GM12875 (cell line): ENCODE measurements around the gene FTL.

Experiments used
- H3K4me3 ChIP-seq: one replicate; pipeline ENCODE4 v1.5.1; 2011; ENCODE audit warnings: low read depth, low read length, control low read depth
- TF ChIP-seq, protein P1 (sequence below): IDR thresholded peaks from 2 replicates; pipeline ENCODE4 v1.5.1; 2011; ENCODE audit warnings: low read depth, mild to moderate bottlenecking, control low read depth, inconsistent platforms, low read length, moderate library complexity, borderline replicate concordance; ENCODE audit not compliant: insufficient read depth

The FTL gene

DNA sequence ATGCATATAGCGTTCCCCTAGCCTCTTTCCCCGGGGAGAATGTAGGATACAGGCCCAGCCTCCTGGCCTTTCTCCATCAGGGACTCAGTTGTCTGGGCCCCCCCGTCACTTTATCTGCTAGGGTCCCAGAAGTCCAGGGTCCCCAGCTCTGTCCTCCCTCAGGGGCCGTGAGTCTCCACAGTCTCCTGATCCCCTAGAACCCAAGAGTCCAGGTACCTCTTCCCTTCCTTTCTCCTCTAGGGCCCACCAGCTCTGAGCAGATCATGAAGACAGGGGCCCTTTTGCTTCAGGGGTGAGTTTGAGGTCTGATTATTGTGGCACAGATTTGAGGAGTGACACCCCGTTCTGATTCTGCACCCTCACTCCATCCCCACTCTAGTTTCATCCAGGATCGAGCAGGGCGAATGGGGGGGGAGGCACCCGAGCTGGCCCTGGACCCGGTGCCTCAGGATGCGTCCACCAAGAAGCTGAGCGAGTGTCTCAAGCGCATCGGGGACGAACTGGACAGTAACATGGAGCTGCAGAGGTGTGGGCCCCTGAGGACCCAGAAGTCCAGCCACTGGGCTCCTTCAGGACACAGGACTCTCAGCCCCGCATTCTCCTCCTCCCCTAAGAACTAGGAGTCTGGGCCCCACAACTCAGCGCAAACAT lies 9.7 kb upstream of the FTL start:
- TF ChIP-seq, protein P1, sequence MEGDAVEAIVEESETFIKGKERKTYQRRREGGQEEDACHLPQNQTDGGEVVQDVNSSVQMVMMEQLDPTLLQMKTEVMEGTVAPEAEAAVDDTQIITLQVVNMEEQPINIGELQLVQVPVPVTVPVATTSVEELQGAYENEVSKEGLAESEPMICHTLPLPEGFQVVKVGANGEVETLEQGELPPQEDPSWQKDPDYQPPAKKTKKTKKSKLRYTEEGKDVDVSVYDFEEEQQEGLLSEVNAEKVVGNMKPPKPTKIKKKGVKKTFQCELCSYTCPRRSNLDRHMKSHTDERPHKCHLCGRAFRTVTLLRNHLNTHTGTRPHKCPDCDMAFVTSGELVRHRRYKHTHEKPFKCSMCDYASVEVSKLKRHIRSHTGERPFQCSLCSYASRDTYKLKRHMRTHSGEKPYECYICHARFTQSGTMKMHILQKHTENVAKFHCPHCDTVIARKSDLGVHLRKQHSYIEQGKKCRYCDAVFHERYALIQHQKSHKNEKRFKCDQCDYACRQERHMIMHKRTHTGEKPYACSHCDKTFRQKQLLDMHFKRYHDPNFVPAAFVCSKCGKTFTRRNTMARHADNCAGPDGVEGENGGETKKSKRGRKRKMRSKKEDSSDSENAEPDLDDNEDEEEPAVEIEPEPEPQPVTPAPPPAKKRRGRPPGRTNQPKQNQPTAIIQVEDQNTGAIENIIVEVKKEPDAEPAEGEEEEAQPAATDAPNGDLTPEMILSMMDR: no peak
- peak overlapping the region; percentile 93 for H3K4me3 ChIP-seq

DNA sequence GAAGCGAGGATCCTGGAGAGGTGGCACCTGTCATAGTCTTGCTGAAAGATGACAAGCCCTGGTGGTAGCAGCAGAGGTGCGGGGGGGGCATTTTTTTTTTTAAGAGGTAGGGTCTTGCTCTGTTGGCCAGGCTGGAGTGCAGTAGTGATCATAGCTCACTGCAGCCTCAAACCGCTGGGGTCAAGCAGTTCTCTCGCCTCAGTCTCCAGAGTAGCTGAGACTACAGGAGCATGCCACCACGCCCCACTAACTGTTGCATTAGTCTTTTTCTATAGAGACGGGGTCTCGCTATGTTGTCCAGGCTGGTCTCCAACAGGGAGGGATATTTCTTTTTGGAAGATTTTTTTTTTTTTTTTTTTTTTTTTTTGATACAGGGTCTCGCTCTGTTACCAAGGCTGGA lies 7.1 kb upstream of the FTL start:
- TF ChIP-seq, protein P1: no peak
- H3K4me3 ChIP-seq: no peak overlapping the region

DNA sequence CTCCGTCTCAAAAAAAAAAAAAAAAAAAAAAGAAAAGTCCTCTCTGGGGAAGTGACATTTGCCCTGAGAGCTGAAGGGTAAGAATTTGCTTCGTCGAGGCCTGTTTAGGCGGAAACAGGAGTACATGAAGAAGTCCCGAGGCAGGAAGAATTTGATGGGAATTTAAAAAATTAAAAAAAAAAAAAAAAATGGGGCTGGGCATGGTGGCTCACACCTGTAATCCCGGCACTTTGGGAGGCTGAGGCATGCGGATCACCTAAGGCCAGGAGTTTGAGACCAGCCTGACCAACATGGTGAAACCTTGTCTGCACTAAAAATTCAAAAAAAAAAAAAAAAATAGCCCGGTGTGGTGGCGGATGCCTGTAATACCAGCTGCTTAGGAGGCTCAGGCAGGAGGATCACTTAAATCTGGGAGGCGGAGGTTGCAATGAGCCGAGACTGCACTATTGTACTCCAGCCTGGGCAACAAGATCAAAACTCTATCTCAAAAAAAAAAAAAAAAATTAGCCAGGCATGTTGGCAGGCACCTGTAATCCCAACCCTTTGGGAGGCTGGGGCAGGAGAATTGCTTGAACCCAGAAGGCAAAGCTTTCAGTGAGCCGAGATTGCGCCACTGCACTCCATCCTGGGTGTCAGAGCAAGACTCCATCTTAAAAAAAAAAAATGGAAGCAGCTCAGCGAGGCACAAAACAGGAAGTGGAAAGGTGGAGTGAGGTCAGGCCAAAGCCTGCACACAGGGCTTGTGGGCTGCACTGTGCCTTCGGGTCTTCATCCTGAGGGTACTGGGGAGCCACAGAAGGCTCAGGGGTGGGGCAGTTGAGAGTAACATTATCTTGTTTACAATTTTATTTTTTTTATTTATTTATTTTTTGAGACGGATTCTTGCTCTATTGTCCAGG lies 5.5 kb upstream of the FTL start:
- TF ChIP-seq, protein P1: no peak
- no peak overlapping the region for H3K4me3 ChIP-seq

DNA sequence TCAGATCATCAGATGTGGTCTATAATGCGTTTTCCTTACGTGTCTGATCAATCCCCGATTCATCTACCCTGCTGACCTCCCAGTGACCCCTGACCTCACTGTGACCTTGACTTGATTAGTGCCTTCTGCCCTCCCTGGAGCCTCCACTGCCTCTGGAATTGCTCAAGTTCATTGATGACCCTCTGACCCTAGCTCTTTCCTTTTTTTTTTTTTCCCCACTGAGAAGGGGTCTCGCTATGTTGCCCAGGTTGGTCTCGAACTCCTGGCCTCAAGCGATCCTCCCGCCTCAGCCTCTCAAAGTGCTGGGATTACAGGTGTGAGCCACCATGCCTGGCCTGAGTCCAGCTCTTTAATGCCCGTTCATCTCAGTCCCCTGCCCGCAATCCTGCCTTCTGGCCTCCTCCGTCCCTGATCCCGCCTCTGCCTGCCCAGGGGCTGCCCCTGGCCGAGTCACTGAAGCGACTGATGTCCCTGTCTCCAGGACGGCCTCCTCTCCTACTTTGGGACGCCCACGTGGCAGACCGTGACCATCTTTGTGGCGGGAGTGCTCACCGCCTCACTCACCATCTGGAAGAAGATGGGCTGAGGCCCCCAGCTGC lies 4.0 kb upstream of the FTL start:
- no peak overlapping the region for H3K4me3 ChIP-seq
- TF ChIP-seq, protein P1: no peak

DNA sequence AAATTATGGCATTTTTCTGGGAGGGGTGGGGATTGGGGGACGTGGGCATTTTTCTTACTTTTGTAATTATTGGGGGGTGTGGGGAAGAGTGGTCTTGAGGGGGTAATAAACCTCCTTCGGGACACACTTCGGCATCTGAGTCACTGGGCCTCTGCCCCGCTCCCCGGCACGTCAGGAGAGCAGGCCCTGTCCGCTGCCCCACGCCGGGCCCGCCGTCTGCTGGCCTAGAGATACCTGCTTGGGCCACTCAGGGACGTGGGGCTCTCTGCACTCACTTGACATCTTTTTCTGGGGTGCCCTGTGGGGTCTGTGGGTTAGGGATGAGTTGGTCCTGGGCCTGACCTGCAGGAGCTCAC lies 3.5 kb upstream of the FTL start:
- TF ChIP-seq, protein P1: no peak

DNA sequence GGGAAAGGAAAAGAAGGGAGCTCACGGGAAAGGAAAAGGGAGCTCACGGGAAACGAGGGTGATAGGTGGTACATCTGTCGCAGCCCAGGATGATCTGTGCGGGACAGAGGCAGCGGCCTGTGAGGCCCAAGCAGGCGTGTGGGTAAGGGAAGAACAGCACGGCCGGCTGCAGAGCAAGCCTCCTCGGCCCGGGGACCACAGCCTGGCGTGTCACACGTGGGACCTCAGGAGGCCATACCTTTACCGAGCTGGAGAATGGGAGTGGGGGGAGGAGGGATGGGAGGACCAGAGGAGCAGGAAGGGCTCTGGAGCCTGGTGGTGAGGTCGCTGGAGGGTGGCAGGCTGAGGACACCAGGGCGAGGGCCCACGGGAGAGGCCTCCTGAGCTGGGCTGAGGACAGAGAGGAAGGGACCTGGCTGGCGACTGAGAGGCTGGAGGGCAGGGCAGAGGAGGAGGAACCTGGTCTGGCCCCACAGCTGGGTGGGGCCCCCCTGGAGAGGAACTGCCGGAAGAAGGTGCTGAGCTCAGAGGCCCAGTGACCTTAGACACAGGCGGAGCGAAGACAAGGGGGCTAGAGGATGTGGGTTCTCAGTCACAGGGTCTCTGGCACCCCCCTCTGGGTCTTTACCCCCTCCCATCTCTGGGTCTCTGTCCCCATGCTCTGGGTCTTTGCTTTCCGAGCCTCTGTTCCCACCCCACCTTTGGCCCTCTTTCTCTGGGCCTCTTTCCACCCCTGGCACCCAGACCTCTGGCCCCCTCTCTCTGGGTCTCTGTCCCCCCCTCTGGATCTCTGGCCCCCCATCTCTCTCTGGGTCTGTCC lies 2.9 kb upstream of the FTL start:
- TF ChIP-seq, protein P1: no peak
- peak overlapping the region; percentile 3 for H3K4me3 ChIP-seq

More for the DNA sequence above, 3.5 kb upstream of the FTL start:
- no peak overlapping the region for H3K4me3 ChIP-seq
